ENCODE measurements around the gene WDR83.

GRCh38 chr19:12668346-12668745, 1.7 kb downstream of the WDR83 start:
- no peak for TF ChIP-seq JUND (IDR thresholded peaks at IDR 0.05)
- no peak for TF ChIP-seq CTCF (IDR thresholded peaks at IDR 0.05; ENCODE audit: low read depth, low read length, missing input control)
- TF ChIP-seq RAD21 (IDR thresholded peaks at IDR 0.05): no peak
